Esophagus (tissue), 2 donors: Measurements from ENCODE around the gene NDUFS7. TPM values are rescaled to one million over a fixed set of nuclear protein-coding genes. Genes with fewer than 3 reads are reported as not detected.

Experiments
- H3K27ac ChIP-seq, 2 donors: one replicate each; pipeline ENCODE4 v1.5.1; 2013; ENCODE audit warnings: low read depth in 2 of 2, mild to moderate bottlenecking in 2 of 2, inconsistent platforms in 1 of 2, low read length in 1 of 2, moderate library complexity in 1 of 2
- H3K27me3 ChIP-seq, 2 donors: one replicate each; pipeline ENCODE4 v1.6.1; 2013; ENCODE audit warnings: low read length in 2 of 2, control low read depth in 1 of 2, mild to moderate bottlenecking in 1 of 2; ENCODE audit not compliant: insufficient read depth in 2 of 2, control insufficient read depth in 1 of 2
- H3K36me3 ChIP-seq, 2 donors: one replicate each; pipeline ENCODE4 v1.6.1; 2013; ENCODE audit warnings: low read length in 1 of 2; ENCODE audit not compliant: control insufficient read depth in 2 of 2, insufficient read depth in 2 of 2
- H3K4me1 ChIP-seq, 2 donors: one replicate each; pipeline ENCODE4 v1.6.1; 2013; ENCODE audit warnings: low read length in 1 of 2; ENCODE audit not compliant: control insufficient read depth in 2 of 2, insufficient read depth in 2 of 2
- H3K4me3 ChIP-seq, 2 donors: one replicate each; pipeline ENCODE4 v1.5.1; 2013; ENCODE audit warnings: low read length in 2 of 2, mild to moderate bottlenecking in 2 of 2, low read depth in 1 of 2, moderate library complexity in 1 of 2
- H3K9me3 ChIP-seq, 2 donors: one replicate each; pipeline ENCODE4 v1.6.1; 2013; ENCODE audit warnings: mild to moderate bottlenecking in 2 of 2, low read depth in 1 of 2, low read length in 1 of 2, moderate library complexity in 1 of 2; ENCODE audit not compliant: control insufficient read depth in 2 of 2, insufficient read depth in 1 of 2
- WGBS, 2 donors: extraction: QIAGEN DNeasy Blood & Tissue Kit; methylation state at CpG; one replicate each; pipeline ENCODE4 v1.1.7; 2013; 5-methylcytosine and 5-hydroxymethylcytosine counted together
- polyA plus RNA-seq, 2 donors: library from polyadenylated mRNA; stranded (reverse); fragments of 200-250 nt; gene quantifications; one replicate each; pipeline ENCODE4 v1.2.3, GENCODE V29; 2013
- donor health status: healthy with polysubstance abuse.
- donor health status: Bipolar disorder and iron deficiency.

The NDUFS7 gene
- polyA plus RNA-seq, 2 donors = 106 to 160 TPM

GRCh38 chr19:1364070-1364704 is 19.5 kb upstream of the NDUFS7 start:
- Histone ChIP-seq H3K27ac (no peak overlapping the region), H3K27me3 (no peaks in the 10 kb centered on the region), H3K36me3 (peaks cover 3 to 35% of the 10 kb centered on the region in 2 donors), H3K4me3 (no peak overlapping the region), H3K4me1 (peaks cover 0 to 7% of the 10 kb centered on the region in 2 donors), H3K9me3 (no peaks in the 10 kb centered on the region)
- WGBS, 2 donors = 76 to 81% methylated on average over 15 of the region's 15 CpGs

- H3K27ac ChIP-seq = no peak overlapping the region
- no peaks in the 10 kb centered on the region for H3K27me3 ChIP-seq
- WGBS, 2 donors = 88 to 89% methylated on average over 37 of the region's 37 CpGs
- no peak overlapping the region for H3K4me3 ChIP-seq
- peaks cover 4 to 46% of the 10 kb centered on the region in 2 donors for H3K36me3 ChIP-seq
- no peaks in the 10 kb centered on the region for H3K9me3 ChIP-seq
- H3K4me1 ChIP-seq = peaks cover 0 to 6% of the 10 kb centered on the region in 2 donors
These were observed 18.1 kb upstream of the NDUFS7 start for GRCh38 chr19:1365319-1366269.

- 93 to 94% methylated on average over 10 of the region's 10 CpGs for WGBS, 2 donors
- Histone ChIP-seq H3K27ac (no peak overlapping the region), H3K36me3 (peaks cover 11 to 53% of the 10 kb centered on the region in 2 donors), H3K4me3 (no peak overlapping the region), H3K9me3 (no peaks in the 10 kb centered on the region), H3K4me1 (peaks cover 0 to 4% of the 10 kb centered on the region in 2 donors), H3K27me3 (no peaks in the 10 kb centered on the region)
These were observed 17.4 kb upstream of the NDUFS7 start for GRCh38 chr19:1366296-1366695.

GRCh38 chr19:1366899-1367870 is 16.5 kb upstream of the NDUFS7 start:
- 86 to 87% methylated on average over 35 of the region's 35 CpGs for WGBS, 2 donors

GRCh38 chr19:1369214-1369805 is 14.4 kb upstream of the NDUFS7 start:
- no peaks in the 10 kb centered on the region for H3K27me3 ChIP-seq
- H3K36me3 ChIP-seq = peaks cover 8 to 55% of the 10 kb centered on the region in 2 donors
- H3K27ac ChIP-seq = no peak overlapping the region
- no peaks in the 10 kb centered on the region for H3K9me3 ChIP-seq
- 92 to 95% methylated on average over 18 of the region's 18 CpGs for WGBS, 2 donors
- no peak overlapping the region for H3K4me3 ChIP-seq
- H3K4me1 ChIP-seq = no peaks in the 10 kb centered on the region

More at GRCh38 chr19:1366899-1367870, 16.5 kb upstream of the NDUFS7 start:
- Histone ChIP-seq H3K27ac (no peak overlapping the region), H3K27me3 (no peaks in the 10 kb centered on the region), H3K4me1 (no peaks in the 10 kb centered on the region), H3K4me3 (no peak overlapping the region), H3K9me3 (no peaks in the 10 kb centered on the region), H3K36me3 (peaks cover 11 to 55% of the 10 kb centered on the region in 2 donors)

- H3K36me3 ChIP-seq = peaks cover 8 to 50% of the 10 kb centered on the region in 2 donors
- H3K27me3 ChIP-seq = no peaks in the 10 kb centered on the region
- no peak overlapping the region for H3K27ac ChIP-seq
- no peaks in the 10 kb centered on the region for H3K4me1 ChIP-seq
- H3K4me3 ChIP-seq = no peak overlapping the region
- no peaks in the 10 kb centered on the region for H3K9me3 ChIP-seq
- WGBS, 2 donors = 91 to 95% methylated on average over 52 of the region's 52 CpGs
These were observed 12.9 kb upstream of the NDUFS7 start for GRCh38 chr19:1370579-1371361.

- Histone ChIP-seq H3K27ac (peak overlapping the region; percentile 37 to 61), H3K9me3 (peaks cover 0 to 3% of the 10 kb centered on the region in 2 donors), H3K36me3 (peaks cover 8 to 48% of the 10 kb centered on the region in 2 donors), H3K4me3 (no peak overlapping the region), H3K27me3 (no peaks in the 10 kb centered on the region), H3K4me1 (no peaks in the 10 kb centered on the region)
- 60 to 76% methylated on average over 20 of the region's 20 CpGs for WGBS, 2 donors
These were observed 10.6 kb upstream of the NDUFS7 start for GRCh38 chr19:1373042-1373533.

GRCh38 chr19:1373534-1374249 is 10.0 kb upstream of the NDUFS7 start:
- H3K27me3 ChIP-seq = no peaks in the 10 kb centered on the region
- no peaks in the 10 kb centered on the region for H3K4me1 ChIP-seq
- H3K4me3 ChIP-seq = no peak overlapping the region
- WGBS, 2 donors = 52 to 70% methylated on average over 22 of the region's 22 CpGs
- peaks cover 8 to 48% of the 10 kb centered on the region in 2 donors for H3K36me3 ChIP-seq
- H3K27ac ChIP-seq = peak overlapping the region; percentile 37 to 61
- peaks cover 0 to 3% of the 10 kb centered on the region in 2 donors for H3K9me3 ChIP-seq
